H9 (cell line): ENCODE data around the gene USP34. TPM values are rescaled to one million over a fixed set of nuclear protein-coding genes. Genes with fewer than 3 reads are reported as not detected.

Experiments
- DNase-seq: peaks from one replicate; pipeline ENCODE4 v3.0.0-alpha.2; 2017
- H2AFZ ChIP-seq: one replicate; pipeline ENCODE4 v1.6.1; 2013; ENCODE audit warnings: mild to moderate bottlenecking, low read length, control low read depth, moderate library complexity
- H2AK5ac ChIP-seq: 2 replicates; pipeline ENCODE4 v1.6.1; 2013; ENCODE audit warnings: low read length, control low read depth, mixed read lengths; ENCODE audit not compliant: insufficient read length
- H2BK120ac ChIP-seq: one replicate; pipeline ENCODE4 v1.6.1; 2013; ENCODE audit warnings: low read depth, mild to moderate bottlenecking, low read length, control low read depth, inconsistent platforms; ENCODE audit not compliant: poor library complexity, severe bottlenecking
- H2BK12ac ChIP-seq: 2 replicates; pipeline ENCODE4 v1.6.1; 2013; ENCODE audit warnings: low read length, control low read depth, mixed read lengths, low read depth; ENCODE audit not compliant: insufficient read length
- H2BK15ac ChIP-seq: 2 replicates; pipeline ENCODE4 v1.6.1; 2013; ENCODE audit warnings: low read depth, low read length, control low read depth
- H2BK20ac ChIP-seq: one replicate; pipeline ENCODE4 v1.6.1; 2013; ENCODE audit warnings: low read depth, mild to moderate bottlenecking, low read length, control low read depth, inconsistent platforms; ENCODE audit not compliant: poor library complexity, severe bottlenecking
- H2BK5ac ChIP-seq: 2 replicates; pipeline ENCODE4 v1.6.1; 2013; ENCODE audit warnings: low read length, control low read depth, mixed read lengths; ENCODE audit not compliant: insufficient read length
- H3K14ac ChIP-seq: 2 replicates; pipeline ENCODE4 v1.6.1; 2013; ENCODE audit warnings: low read length, control low read depth; ENCODE audit not compliant: insufficient read depth
- H3K18ac ChIP-seq: 2 replicates; pipeline ENCODE4 v1.6.1; 2013; ENCODE audit warnings: low read depth, mild to moderate bottlenecking, mixed read lengths, low read length, control low read depth; ENCODE audit not compliant: insufficient read length
- H3K23ac ChIP-seq: 2 replicates; pipeline ENCODE4 v1.6.1; 2013; ENCODE audit warnings: low read length, control low read depth, mixed read lengths, low read depth; ENCODE audit not compliant: insufficient read length
- H3K23me2 ChIP-seq: 2 replicates; pipeline ENCODE4 v1.6.1; 2013; ENCODE audit warnings: low read depth, mild to moderate bottlenecking, mixed read lengths, low read length, control low read depth; ENCODE audit not compliant: insufficient read length, poor library complexity, severe bottlenecking
- H3K27ac ChIP-seq: 2 replicates; pipeline ENCODE4 v1.5.1; 2013; ENCODE audit warnings: low read length, control low read depth, mixed read lengths, low read depth; ENCODE audit not compliant: insufficient read length
- H3K27me3 ChIP-seq: 2 replicates; pipeline ENCODE4 v1.6.1; 2013; ENCODE audit warnings: low read length, control low read depth, inconsistent platforms; ENCODE audit not compliant: insufficient read depth
- H3K4ac ChIP-seq: 2 replicates; pipeline ENCODE4 v1.6.1; 2013; ENCODE audit warnings: low read depth, mild to moderate bottlenecking, control low read depth, inconsistent platforms, low read length, moderate library complexity
- H3K4me1 ChIP-seq: 2 replicates; pipeline ENCODE4 v1.6.1; 2013; ENCODE audit warnings: low read length, control low read depth, inconsistent platforms; ENCODE audit not compliant: insufficient read depth
- H3K4me2 ChIP-seq: 2 replicates; pipeline ENCODE4 v1.6.1; 2013; ENCODE audit warnings: low read length, control low read depth, mixed read lengths; ENCODE audit not compliant: insufficient read length, insufficient read depth
- H3K56ac ChIP-seq: 2 replicates; pipeline ENCODE4 v1.6.1; 2013; ENCODE audit warnings: low read depth, mild to moderate bottlenecking, mixed read lengths, low read length, control low read depth; ENCODE audit not compliant: insufficient read length
- H3K79me1 ChIP-seq: 2 replicates; pipeline ENCODE4 v1.6.1; 2013; ENCODE audit warnings: low read depth, mild to moderate bottlenecking, moderate library complexity, low read length, control low read depth, inconsistent platforms; ENCODE audit not compliant: insufficient read depth, poor library complexity, severe bottlenecking
- H3K79me2 ChIP-seq: 2 replicates; pipeline ENCODE4 v1.6.1; 2013; ENCODE audit warnings: low read length, control low read depth, inconsistent platforms; ENCODE audit not compliant: insufficient read depth
- H3K9ac ChIP-seq: 2 replicates; pipeline ENCODE4 v1.6.1; 2013; ENCODE audit warnings: low read length, control low read depth, mixed read lengths; ENCODE audit not compliant: insufficient read length; ENCODE audit errors: extremely low read depth
- H3K9me3 ChIP-seq: one replicate; pipeline ENCODE4 v1.6.1; 2013; ENCODE audit warnings: low read depth, low read length, inconsistent platforms; ENCODE audit not compliant: control insufficient read depth
- H3T11ph ChIP-seq: one replicate; pipeline ENCODE4 v1.6.1; 2013; ENCODE audit warnings: mild to moderate bottlenecking, low read length, control low read depth, inconsistent platforms
- H4K20me1 ChIP-seq: one replicate; pipeline ENCODE4 v1.6.1; 2013; ENCODE audit not compliant: control insufficient read depth, insufficient read length, insufficient read depth
- H4K5ac ChIP-seq: 2 replicates; pipeline ENCODE4 v1.6.1; 2013; ENCODE audit warnings: low read depth, mild to moderate bottlenecking, mixed read lengths, low read length, control low read depth; ENCODE audit not compliant: insufficient read length
- H4K8ac ChIP-seq: replicated peaks from 2 replicates; pipeline ENCODE4 v1.6.1; 2013; ENCODE audit warnings: low read length, control low read depth, mixed read lengths, low read depth; ENCODE audit not compliant: insufficient read length
- H4K91ac ChIP-seq: 2 replicates; pipeline ENCODE4 v1.6.1; 2013; ENCODE audit warnings: low read depth, mild to moderate bottlenecking, moderate library complexity, mixed read lengths, low read length, control low read depth; ENCODE audit not compliant: insufficient read length
- H3K27ac Mint-ChIP-seq, 3 experiments: 2 replicates in 2 of 3; 3 replicates in 1 of 3; pipeline ENCODE4 v1.8.0; 2020 to 2021; ENCODE audit warnings: mixed read lengths in 3 of 3, mild to moderate bottlenecking in 1 of 3, moderate library complexity in 1 of 3
- H3K27me3 Mint-ChIP-seq: 2 replicates; pipeline ENCODE4 v1.8.0; 2021; ENCODE audit warnings: low read depth, mild to moderate bottlenecking, moderate library complexity, mixed read lengths
- H3K36me3 Mint-ChIP-seq, 3 experiments: 2 replicates in 2 of 3; 3 replicates in 1 of 3; pipeline ENCODE4 v1.8.0; 2020 to 2021; ENCODE audit warnings: low read depth in 3 of 3, mixed read lengths in 3 of 3; ENCODE audit not compliant: insufficient read depth in 1 of 3
- H3K4me1 Mint-ChIP-seq, 2 experiments: 2 replicates each; pipeline ENCODE4 v1.8.0; 2020; ENCODE audit warnings: mixed read lengths in 2 of 2
- H3K4me3 Mint-ChIP-seq, 2 experiments: 2 replicates in 1 of 2; 3 replicates in 1 of 2; pipeline ENCODE4 v1.8.0; 2020 to 2021; ENCODE audit warnings: mild to moderate bottlenecking in 2 of 2, mixed read lengths in 2 of 2, moderate library complexity in 1 of 2
- H3K9me3 Mint-ChIP-seq, 2 experiments: 2 replicates in 1 of 2; 3 replicates in 1 of 2; pipeline ENCODE4 v1.8.0; 2020; ENCODE audit warnings: mild to moderate bottlenecking in 2 of 2, mixed read lengths in 2 of 2, moderate library complexity in 1 of 2
- CTCF ChIP-seq: fragments of 200-600 bp; sonication (generic); conservative IDR thresholded peaks from 3 replicates; pipeline ENCODE4 v1.8.0; 2021; ENCODE audit warnings: antibody characterized with exemption, mild to moderate bottlenecking
- WGBS: extraction: QIAGEN DNeasy Blood & Tissue Kit; methylation state at CpG from one replicate; pipeline ENCODE4 v1.1.7; 2013; ENCODE audit warnings: missing lambda C conversion rate, low lambda C conversion rate, mixed read lengths; ENCODE audit not compliant: insufficient read length; ENCODE audit errors: extremely low coverage; 5-methylcytosine and 5-hydroxymethylcytosine counted together
- total RNA-seq: library from RNA; stranded (reverse); gene quantifications from 2 replicates; pipeline ENCODE4 v1.2.1, GENCODE V29; 2021

Gene USP34
- total RNA-seq, 1 experiment from 2014 or later, result 93.9 TPM

DNA sequence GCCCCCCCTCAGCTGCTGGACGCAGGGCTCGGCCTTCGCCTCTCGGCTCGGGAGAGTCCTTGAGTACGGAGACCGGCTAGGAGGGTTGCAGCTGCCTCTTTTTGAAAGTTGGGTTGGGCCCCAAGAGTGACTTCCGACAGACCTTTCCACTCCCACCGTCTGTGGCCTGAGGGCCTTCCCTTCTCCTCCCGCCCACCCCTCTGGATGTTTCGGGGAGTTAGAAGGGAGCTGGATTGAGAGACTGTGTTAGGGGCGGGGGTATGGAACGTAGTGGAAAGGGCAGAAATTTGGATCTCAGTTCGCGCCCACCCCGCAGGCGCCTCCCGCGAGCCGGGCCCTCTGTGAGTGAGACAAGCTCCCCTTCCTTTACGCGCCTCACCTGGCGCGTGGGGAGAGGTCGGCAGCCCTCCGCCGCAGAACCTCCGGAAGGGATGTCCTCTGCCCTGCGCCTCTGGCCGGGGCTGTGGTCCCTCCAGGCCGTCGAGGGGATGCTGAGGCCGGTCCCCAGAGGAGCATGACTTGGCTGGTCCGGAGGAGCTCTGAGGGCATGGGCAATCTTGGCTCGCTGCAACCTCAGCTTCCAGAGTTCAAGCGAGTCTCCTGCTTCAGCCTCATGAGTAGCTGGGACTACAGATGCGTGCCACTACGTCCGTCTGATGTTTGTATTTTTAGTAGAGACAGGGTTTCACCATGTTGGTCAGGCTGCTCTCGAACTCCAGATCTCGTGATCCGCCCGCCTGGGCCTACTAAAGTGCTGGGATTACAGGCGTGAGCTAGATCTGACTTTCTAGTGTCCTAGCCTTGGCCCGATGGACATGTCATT is 292.9 kb downstream of the USP34 start:
- peak overlapping the region; percentile 73 for H3K18ac ChIP-seq
- peaks cover 4% of the 10 kb centered on the region; the same call in 1 of the 2 replicates for H3K4me1 ChIP-seq
- H3K4me2 ChIP-seq, result peak overlapping the region; percentile 54
- no peak overlapping the region for H2AFZ ChIP-seq
- H3K27me3 ChIP-seq, result no peaks in the 10 kb centered on the region; the same call in 1 of the 2 replicates
- no peak overlapping the region for H4K91ac ChIP-seq
- no peak overlapping the region for H2AK5ac ChIP-seq
- peak overlapping the region; percentile 86 for H3K9ac ChIP-seq
- peaks cover 32 to 33% of the 10 kb centered on the region in 2 experiments for H3K4me1 Mint-ChIP-seq
- H3K9me3 Mint-ChIP-seq, result no peaks in the 10 kb centered on the region; a peak in 1 of 5 replicates
- no peak overlapping the region for H3K56ac ChIP-seq
- H2BK120ac ChIP-seq, result no peak overlapping the region
- DNase-seq, result peak; percentile 51
- H3K27ac ChIP-seq, result peak overlapping the region; percentile 17
- TF ChIP-seq CTCF, result no peak
- peak overlapping the region; percentile 82 to 84 for H3K4me3 Mint-ChIP-seq
- peaks cover 27 to 38% (median 35%) of the 10 kb centered on the region in 3 experiments; a peak in 6 of 7 replicates for H3K36me3 Mint-ChIP-seq
- H3K9me3 ChIP-seq, result no peaks in the 10 kb centered on the region
- peak overlapping the region in 2 of 3 experiments; percentile 50 to 94; a peak in 4 of 7 replicates for H3K27ac Mint-ChIP-seq
- H2BK12ac ChIP-seq, result no peak overlapping the region
- no peak overlapping the region for H2BK20ac ChIP-seq
- peaks cover 33% of the 10 kb centered on the region for H3K27me3 Mint-ChIP-seq
- H3K23ac ChIP-seq, result no peak overlapping the region
- H2BK5ac ChIP-seq, result no peak overlapping the region
- H4K20me1 ChIP-seq, result no peaks in the 10 kb centered on the region
- peaks cover 14% of the 10 kb centered on the region for H3K23me2 ChIP-seq
- H4K5ac ChIP-seq, result no peak overlapping the region
- peak overlapping the region; percentile 96 for H3K14ac ChIP-seq
- H3T11ph ChIP-seq, result no peak overlapping the region
- no peaks in the 10 kb centered on the region for H3K79me2 ChIP-seq
- no peak overlapping the region; the same call in 1 of the 2 replicates for H2BK15ac ChIP-seq
- no peak overlapping the region for H4K8ac ChIP-seq
- no peaks in the 10 kb centered on the region for H3K79me1 ChIP-seq
- no CpG with 5 or more reads among the region's 45 CpGs for WGBS
- H3K4ac ChIP-seq, result no peak overlapping the region
